ENCODE results near the gene SZT2. TPM values are rescaled to one million over a fixed set of nuclear protein-coding genes. Genes with fewer than 3 reads are reported as not detected.
A peak's percentile ranks its signal among the peaks of the same experiment; 100 is the strongest.

SZT2 gene
- total RNA-seq, 5 donors from 2014 or later (not counting 1 experiment from before 2014, with no cell fraction given): 106 to 137 (median 130) TPM

DNA sequence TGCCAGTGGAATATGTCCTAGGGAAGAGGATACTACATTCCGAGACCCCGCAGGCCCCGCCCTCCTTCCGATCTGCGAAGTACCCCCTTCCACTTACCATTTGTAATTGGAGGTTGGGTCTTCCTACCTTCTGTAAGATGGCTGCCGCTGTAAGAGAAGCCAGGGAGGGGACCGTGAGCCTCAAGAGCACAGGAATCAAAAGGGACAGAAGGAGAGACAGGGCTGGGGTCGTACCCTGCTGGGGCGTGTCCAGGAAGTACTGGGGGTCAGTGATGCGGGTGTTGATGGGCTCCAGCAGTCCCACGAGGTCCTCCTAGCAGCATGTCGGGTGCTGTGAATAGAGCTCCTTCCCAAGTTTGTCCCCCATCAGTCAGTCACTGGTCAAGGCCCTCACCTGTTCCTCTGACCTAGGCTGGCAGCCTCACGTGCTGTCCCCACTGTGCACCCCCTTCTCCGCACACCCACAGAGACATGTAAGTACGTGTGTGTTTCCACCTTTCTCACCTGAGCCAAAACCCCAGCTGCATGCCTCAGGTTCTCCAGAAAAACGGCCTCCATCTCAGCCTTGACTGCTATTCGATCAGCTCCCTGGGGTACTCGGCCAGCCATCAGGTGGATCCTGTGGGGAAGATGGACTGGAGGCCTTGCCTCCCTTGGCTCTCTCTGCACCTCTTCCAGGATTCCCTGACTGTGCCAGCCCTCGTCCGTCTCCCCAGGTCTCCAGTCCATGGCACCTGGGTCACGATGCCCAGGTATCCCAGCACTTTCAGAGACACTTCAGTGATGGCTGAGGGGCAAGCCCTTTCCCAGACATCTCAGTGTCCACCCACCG is 62.2 kb downstream of the SZT2 start:
- Mint-ChIP-seq H3K27me3 (peaks cover 0 to 5% of the 10 kb centered on the region in 2 donors), H3K4me3 (peak overlapping the region; percentile 25 to 87 (median 83)), H3K36me3 (peaks cover 25% of the 10 kb centered on the region), H3K9me3 (no peaks in the 10 kb centered on the region), H3K27ac (peak overlapping the region; percentile 87 to 88), H3K4me1 (peaks cover 17 to 23% (median 21%) of the 10 kb centered on the region in 3 donors)
- ChIA-PET POLR2A (no interaction called here), CTCF (no interaction called here)
- WGBS (ENCODE audit: insufficient coverage): 87% methylated on average over 11 of the region's 22 CpGs
- ATAC-seq (replicated peaks in 1 of 4) (no peak), DNase-seq (no peak)
- peaks cover 0 to 33% of the 10 kb centered on the region in 2 donors for H3K36me3 ChIP-seq (ENCODE audit: control insufficient read depth in 2 of 2, extremely low read depth in 1 of 2, insufficient read depth in 1 of 2, low read length in 1 of 2)
- peaks cover 0 to 21% of the 10 kb centered on the region in 2 experiments for H3K4me1 ChIP-seq (ENCODE audit: control insufficient read depth in 1 of 2, extremely low read depth in 1 of 2, insufficient read depth in 2 of 2, low read length in 2 of 2)
- no peak overlapping the region for H3K27ac ChIP-seq (ENCODE audit: low read length)
- H3K4me3 ChIP-seq (ENCODE audit: control insufficient read depth in 1 of 2, extremely low read depth in 1 of 2, low read length in 1 of 2): no peak overlapping the region
- H3K9me3 ChIP-seq: no peaks in the 10 kb centered on the region
- peaks cover 0 to 6% of the 10 kb centered on the region in 2 experiments for H3K27me3 ChIP-seq (replicated peaks in 1 of 2; ENCODE audit: control insufficient read depth in 2 of 2, extremely low read depth in 1 of 2, insufficient read depth in 2 of 2, low read length in 1 of 2)

DNA sequence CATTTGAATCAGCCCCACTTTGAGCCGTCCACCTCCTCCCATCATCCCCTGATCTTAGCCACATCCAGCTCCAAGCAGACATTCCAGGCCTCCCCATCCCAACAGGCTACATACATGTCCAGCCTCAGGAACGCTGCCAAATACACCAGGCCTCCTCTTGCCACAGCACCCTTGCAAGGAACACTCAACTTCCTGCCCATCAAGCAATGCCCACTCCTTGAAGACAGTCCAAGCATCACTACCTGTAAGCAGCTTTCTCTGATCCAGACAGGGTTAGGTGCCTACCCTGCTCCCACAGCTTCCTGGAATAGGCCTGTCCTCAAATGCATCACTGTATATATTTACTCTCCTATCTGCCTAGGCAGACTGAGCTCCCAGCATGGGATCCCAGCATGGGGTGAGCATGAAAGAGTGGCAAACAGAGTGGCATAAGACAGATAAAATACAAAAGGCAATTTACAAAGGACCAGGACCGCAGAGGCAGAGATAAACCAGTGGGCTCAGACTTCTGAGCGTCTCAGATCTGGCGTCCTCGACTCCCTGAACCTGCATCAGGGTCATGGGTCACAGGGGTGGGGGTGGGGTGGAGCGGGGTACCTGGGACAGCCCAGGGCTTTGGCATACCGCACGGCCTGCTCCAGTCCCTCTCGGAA is 63.2 kb downstream of the SZT2 start:
- Mint-ChIP-seq H3K27ac (peak overlapping the region; percentile 87 to 88), H3K27me3 (peaks cover 5 to 10% of the 10 kb centered on the region in 2 donors), H3K36me3 (peaks cover 15% of the 10 kb centered on the region), H3K4me1 (peaks cover 17 to 23% (median 21%) of the 10 kb centered on the region in 3 donors), H3K9me3 (no peaks in the 10 kb centered on the region), H3K4me3 (peak overlapping the region; percentile 72 to 87 (median 83))
- ATAC-seq (replicated peaks in 1 of 4) (peak; percentile 11 to 17 (median 14)), DNase-seq (peak in 1 of 35 experiments; percentile 30)
- Histone ChIP-seq H3K4me3 (ENCODE audit: control insufficient read depth in 1 of 2, extremely low read depth in 1 of 2, low read length in 1 of 2) (peak overlapping the region in 1 of 2 donors; percentile 54), H3K9me3 (no peaks in the 10 kb centered on the region), H3K4me1 (ENCODE audit: control insufficient read depth in 1 of 2, extremely low read depth in 1 of 2, insufficient read depth in 2 of 2, low read length in 2 of 2) (peaks cover 0 to 21% of the 10 kb centered on the region in 2 experiments), H3K27me3 (replicated peaks in 1 of 2; ENCODE audit: control insufficient read depth in 2 of 2, extremely low read depth in 1 of 2, insufficient read depth in 2 of 2, low read length in 1 of 2) (peaks cover 0 to 10% of the 10 kb centered on the region in 2 experiments), H3K36me3 (ENCODE audit: control insufficient read depth in 2 of 2, extremely low read depth in 1 of 2, insufficient read depth in 1 of 2, low read length in 1 of 2) (peaks cover 0 to 25% of the 10 kb centered on the region in 2 donors), H3K27ac (ENCODE audit: low read length) (peak overlapping the region; percentile 52)
- WGBS (ENCODE audit: insufficient coverage): 51% methylated on average over 9 of the region's 10 CpGs
- CTCF ChIA-PET: no interaction called here
- POLR2A ChIA-PET: interaction anchor here in 1 of 2 donors (0.5 kb wide), 1 partner anchor 61 kb away, joined by 4 read pairs; no protein-coding TSS in a partner anchor

DNA sequence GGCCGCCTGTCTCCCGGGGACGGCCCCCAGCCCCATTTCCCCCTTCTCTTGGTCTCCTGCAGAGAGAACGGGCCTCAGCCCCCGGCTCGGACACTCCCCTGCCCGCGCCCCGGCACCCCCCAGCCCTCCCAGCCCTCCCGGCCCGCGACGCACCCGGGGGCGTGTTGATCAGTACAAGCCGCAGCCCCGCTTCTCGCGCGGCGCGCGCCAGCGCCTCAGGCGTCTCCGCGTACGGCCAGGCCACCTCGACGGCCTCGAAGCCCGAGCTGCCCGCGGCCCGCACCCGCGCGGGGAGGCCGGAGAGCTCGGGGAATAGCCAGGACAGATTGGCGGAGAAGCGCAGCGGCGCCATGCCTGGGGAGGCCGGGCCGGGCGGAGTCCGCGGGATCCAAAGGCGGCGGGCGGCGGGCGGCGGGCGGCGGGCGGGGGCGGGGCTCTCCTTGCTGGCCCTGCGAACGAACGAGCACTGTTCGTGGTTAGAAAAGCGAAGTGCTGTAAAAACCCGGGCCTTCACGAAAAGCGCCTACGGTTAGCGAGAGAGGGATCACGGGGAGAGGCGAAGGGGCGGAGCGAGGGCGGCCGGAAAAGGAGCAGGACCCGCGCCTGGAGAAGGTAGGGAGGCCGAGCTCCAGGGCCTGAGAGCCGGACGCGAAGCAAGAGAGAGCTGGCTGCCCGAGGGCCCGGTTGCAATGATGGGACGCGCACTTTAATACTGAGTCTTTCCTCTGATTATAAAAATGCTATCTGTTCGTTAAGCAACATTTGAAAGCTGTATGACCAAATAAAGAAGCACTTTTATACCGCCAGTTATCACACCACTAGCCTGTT is 64.0 kb downstream of the SZT2 start, which contains the start of gene HYI:
HYI (minus strand) TSS at position 490 of the 828 bp plus-strand sequence; CDS start at position 352, 138 bp downstream.
- peaks cover 11 to 14% of the 10 kb centered on the region in 2 donors for H3K27me3 Mint-ChIP-seq
- ChIA-PET POLR2A (no interaction called here), CTCF (interaction anchor here in 1 of 2 donors (1.6 kb wide), 1 partner anchor 482 kb away, joined by 3 read pairs; no protein-coding TSS in a partner anchor)
- H3K27me3 ChIP-seq (replicated peaks in 1 of 2; ENCODE audit: control insufficient read depth in 2 of 2, extremely low read depth in 1 of 2, insufficient read depth in 2 of 2, low read length in 1 of 2): peaks cover 0 to 10% of the 10 kb centered on the region in 2 experiments
- DNase-seq (peak; percentile 26 to 77 (median 51)), ATAC-seq (replicated peaks in 1 of 4) (peak; percentile 73 to 80 (median 76))
- H3K4me1 Mint-ChIP-seq: peaks cover 17 to 23% (median 21%) of the 10 kb centered on the region in 3 donors
- peak within 1 kb of the TSS; percentile 88 to 89 for H3K27ac Mint-ChIP-seq
- peak within 1 kb of the TSS; percentile 52 for H3K27ac ChIP-seq (ENCODE audit: low read length)
- peak within 1 kb of the TSS; percentile 83 to 88 (median 87) for H3K4me3 Mint-ChIP-seq
- no peaks in the 10 kb centered on the region for H3K9me3 ChIP-seq
- H3K36me3 Mint-ChIP-seq: peaks cover 15% of the 10 kb centered on the region
- H3K36me3 ChIP-seq (ENCODE audit: control insufficient read depth in 2 of 2, extremely low read depth in 1 of 2, insufficient read depth in 1 of 2, low read length in 1 of 2): peaks cover 0 to 17% of the 10 kb centered on the region in 2 donors
- H3K9me3 Mint-ChIP-seq: no peaks in the 10 kb centered on the region
- H3K4me3 ChIP-seq (ENCODE audit: control insufficient read depth in 1 of 2, extremely low read depth in 1 of 2, low read length in 1 of 2): peak within 1 kb of the TSS; percentile 41 to 54
- under 1% methylated on average over 71 of the region's 87 CpGs for WGBS (ENCODE audit: insufficient coverage)
- H3K4me1 ChIP-seq (ENCODE audit: control insufficient read depth in 1 of 2, extremely low read depth in 1 of 2, insufficient read depth in 2 of 2, low read length in 2 of 2): peaks cover 0 to 21% of the 10 kb centered on the region in 2 experiments

GRCh38 chr1:43454270-43455011 is 64.7 kb downstream of the SZT2 start:
- H3K36me3 ChIP-seq (ENCODE audit: control insufficient read depth in 2 of 2, extremely low read depth in 1 of 2, insufficient read depth in 1 of 2, low read length in 1 of 2): peaks cover 0 to 11% of the 10 kb centered on the region in 2 donors
- Mint-ChIP-seq H3K36me3 (peaks cover 11% of the 10 kb centered on the region), H3K27me3 (peaks cover 14% of the 10 kb centered on the region in 2 donors), H3K9me3 (no peaks in the 10 kb centered on the region), H3K4me3 (peak overlapping the region; percentile 83 to 88 (median 87)), H3K4me1 (peaks cover 17 to 23% (median 21%) of the 10 kb centered on the region in 3 donors), H3K27ac (peak overlapping the region; percentile 88 to 89)
- peak overlapping the region; percentile 41 to 54 for H3K4me3 ChIP-seq (ENCODE audit: control insufficient read depth in 1 of 2, extremely low read depth in 1 of 2, low read length in 1 of 2)
- peak overlapping the region; percentile 27 for H3K27ac ChIP-seq (ENCODE audit: low read length)
- DNase-seq (peak in 34 of 35 experiments; percentile 25 to 75 (median 46)), ATAC-seq (replicated peaks in 1 of 4) (peak; percentile 57 to 80 (median 63))
- no peaks in the 10 kb centered on the region for H3K9me3 ChIP-seq
- peaks cover 0 to 21% of the 10 kb centered on the region in 2 experiments for H3K4me1 ChIP-seq (ENCODE audit: control insufficient read depth in 1 of 2, extremely low read depth in 1 of 2, insufficient read depth in 2 of 2, low read length in 2 of 2)
- peaks cover 0 to 10% of the 10 kb centered on the region in 2 experiments for H3K27me3 ChIP-seq (replicated peaks in 1 of 2; ENCODE audit: control insufficient read depth in 2 of 2, extremely low read depth in 1 of 2, insufficient read depth in 2 of 2, low read length in 1 of 2)
- ChIA-PET CTCF (interaction anchor here in 1 of 2 donors (0.8 to 1.6 kb wide), 3 partner anchors 27 to 481 kb away, joined by 3 read pairs; no protein-coding TSS in a partner anchor), POLR2A (no interaction called here)
- 17% methylated on average over 11 of the region's 19 CpGs for WGBS (ENCODE audit: insufficient coverage)

DNA sequence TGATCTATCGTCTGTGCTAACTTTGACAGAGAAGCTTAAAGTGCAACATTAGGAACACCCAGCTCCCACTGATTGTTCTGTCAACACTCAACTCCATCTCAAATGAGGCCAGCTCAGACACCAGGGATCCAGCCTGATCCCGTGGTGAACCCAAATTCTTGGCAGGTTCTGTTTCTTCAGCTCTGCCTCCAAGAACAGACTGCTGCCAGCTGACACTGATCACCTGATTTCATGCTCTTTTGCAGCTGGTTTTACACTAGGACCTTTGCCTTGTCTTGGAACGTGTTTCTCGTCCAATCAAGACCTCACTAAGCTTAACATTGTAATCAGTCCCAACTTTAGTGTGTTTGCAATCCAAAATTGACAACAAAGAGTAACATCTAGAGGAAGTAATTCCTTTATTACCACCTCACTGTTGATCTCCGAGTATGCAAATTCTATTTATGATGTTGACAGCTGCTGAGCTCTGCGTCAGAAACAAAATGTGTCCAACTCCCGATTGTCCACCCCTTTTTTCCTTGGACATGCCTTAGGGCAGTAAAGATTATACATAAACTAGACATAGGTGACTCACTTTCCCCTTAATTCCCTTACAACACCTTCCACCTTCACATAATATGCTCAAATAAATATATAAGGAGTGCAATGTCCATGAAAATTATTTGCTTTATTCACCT is 65.7 kb downstream of the SZT2 start:
- H3K27ac Mint-ChIP-seq: no peak overlapping the region
- no peak overlapping the region for H3K27ac ChIP-seq (ENCODE audit: low read length)
- H3K36me3 ChIP-seq (ENCODE audit: control insufficient read depth in 2 of 2, extremely low read depth in 1 of 2, insufficient read depth in 1 of 2, low read length in 1 of 2): peaks cover 0 to 7% of the 10 kb centered on the region in 2 donors
- DNase-seq (no peak), ATAC-seq (replicated peaks in 1 of 4) (no peak)
- peaks cover 17 to 23% (median 21%) of the 10 kb centered on the region in 3 donors for H3K4me1 Mint-ChIP-seq
- H3K4me3 ChIP-seq (ENCODE audit: control insufficient read depth in 1 of 2, extremely low read depth in 1 of 2, low read length in 1 of 2): no peak overlapping the region
- H3K9me3 ChIP-seq: no peaks in the 10 kb centered on the region
- H3K4me3 Mint-ChIP-seq: no peak overlapping the region
- CTCF ChIA-PET: interaction anchor here in 1 of 2 donors (0.8 to 1.6 kb wide), 3 partner anchors 27 to 480 kb away, joined by 3 read pairs; no protein-coding TSS in a partner anchor
- H3K9me3 Mint-ChIP-seq: no peaks in the 10 kb centered on the region
- H3K4me1 ChIP-seq (ENCODE audit: control insufficient read depth in 1 of 2, extremely low read depth in 1 of 2, insufficient read depth in 2 of 2, low read length in 2 of 2): peaks cover 0 to 21% of the 10 kb centered on the region in 2 experiments
- peaks cover 5% of the 10 kb centered on the region for H3K36me3 Mint-ChIP-seq
- H3K27me3 ChIP-seq (replicated peaks in 1 of 2; ENCODE audit: control insufficient read depth in 2 of 2, extremely low read depth in 1 of 2, insufficient read depth in 2 of 2, low read length in 1 of 2): peaks cover 0 to 10% of the 10 kb centered on the region in 2 experiments
- POLR2A ChIA-PET: no interaction called here
- WGBS (ENCODE audit: insufficient coverage): 98% methylated on average over 3 of the region's 7 CpGs
- H3K27me3 Mint-ChIP-seq: peaks cover 14% of the 10 kb centered on the region in 2 donors
